GM06990 (cell line): ENCODE measurements around the gene PDZD2.

Experiments used
- DNase-seq: peaks from one replicate; pipeline ENCODE4 v3.0.0-alpha.2; 2011; ENCODE audit not compliant: insufficient read length; ENCODE audit errors: extremely low read depth
- H3K27me3 ChIP-seq: replicated peaks from 2 replicates; pipeline ENCODE4 v1.6.0; 2011; ENCODE audit warnings: low read length; ENCODE audit not compliant: control insufficient read depth, insufficient read depth
- H3K36me3 ChIP-seq: 2 replicates; pipeline ENCODE4 v1.5.1; 2011; ENCODE audit warnings: low read length; ENCODE audit not compliant: control insufficient read depth, insufficient read depth
- H3K4me3 ChIP-seq: replicated peaks from 2 replicates; pipeline ENCODE4 v1.5.1; 2011; ENCODE audit warnings: low read depth, mild to moderate bottlenecking, control low read depth, low read length
- CTCF ChIP-seq: IDR thresholded peaks from 2 replicates; pipeline ENCODE4 v1.5.1; 2011; ENCODE audit warnings: low read length, control low read depth, mild to moderate bottlenecking, inconsistent platforms; ENCODE audit not compliant: insufficient read depth, poor library complexity, severe bottlenecking

Gene PDZD2

GRCh38 chr5:31976169-31976568 is 337.2 kb downstream of the PDZD2 start:
- no peak for TF ChIP-seq CTCF
- no peaks in the 10 kb centered on the region for H3K27me3 ChIP-seq
- no peak for DNase-seq
- H3K36me3 ChIP-seq = no peaks in the 10 kb centered on the region
- no peak overlapping the region for H3K4me3 ChIP-seq

DNA sequence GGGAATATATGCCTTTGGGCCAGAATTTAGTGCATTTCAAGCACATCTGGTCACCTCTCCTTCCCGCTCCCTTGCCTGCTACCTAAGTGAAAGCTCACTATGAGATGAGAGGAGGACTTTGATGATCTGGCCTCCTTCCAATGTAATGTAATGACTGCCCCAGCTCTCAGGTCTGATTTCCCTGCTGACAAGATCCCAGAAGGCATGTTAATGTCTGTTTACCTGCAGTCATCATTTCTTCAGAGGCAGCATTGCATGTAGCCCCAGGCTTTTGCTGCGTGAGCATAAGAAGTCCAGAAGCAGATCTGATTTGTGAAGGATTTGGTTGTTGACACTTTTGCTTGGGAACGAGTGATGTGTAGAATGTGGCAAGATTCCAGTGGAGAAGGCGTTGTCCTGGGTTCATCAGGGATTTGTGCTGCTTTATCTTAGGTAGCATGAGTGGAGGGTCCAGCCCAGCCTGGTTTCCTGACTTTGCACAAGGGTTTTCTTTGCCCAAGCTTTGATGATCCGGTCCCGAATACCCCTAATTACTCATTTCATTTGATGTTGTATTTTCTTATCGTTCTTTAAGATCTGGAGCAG is 342.5 kb downstream of the PDZD2 start:
- no peak for TF ChIP-seq CTCF
- Histone ChIP-seq H3K27me3 (no peaks in the 10 kb centered on the region), H3K36me3 (no peaks in the 10 kb centered on the region), H3K4me3 (no peak overlapping the region)
- no peak for DNase-seq

DNA sequence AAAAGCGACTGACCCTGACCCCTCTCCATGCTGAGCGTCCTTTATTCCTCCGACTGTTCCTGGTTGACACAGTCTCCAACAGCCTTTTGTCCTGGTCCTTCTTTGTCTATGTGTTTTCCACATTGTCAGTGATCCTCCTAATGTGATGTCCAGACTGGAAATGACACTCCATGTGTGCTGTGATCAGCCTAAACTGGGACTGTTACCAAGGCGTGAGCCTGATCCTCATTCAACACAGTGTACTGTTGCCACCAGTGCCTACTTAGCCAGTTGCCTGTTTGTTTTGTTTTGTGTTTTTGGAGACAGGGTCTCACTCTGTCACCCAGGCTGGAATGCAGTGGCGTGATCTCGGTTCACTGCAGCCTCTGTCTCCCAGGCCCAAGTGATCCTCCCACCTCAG is 343.1 kb downstream of the PDZD2 start:
- Histone ChIP-seq H3K27me3 (no peaks in the 10 kb centered on the region), H3K36me3 (no peaks in the 10 kb centered on the region), H3K4me3 (no peak overlapping the region)
- DNase-seq = no peak
- TF ChIP-seq CTCF = no peak

GRCh38 chr5:31982621-31983020 is 343.7 kb downstream of the PDZD2 start:
- no peak for DNase-seq
- TF ChIP-seq CTCF = no peak
- Histone ChIP-seq H3K27me3 (no peaks in the 10 kb centered on the region), H3K4me3 (no peak overlapping the region), H3K36me3 (no peaks in the 10 kb centered on the region)

GRCh38 chr5:31983851-31984250 is 344.9 kb downstream of the PDZD2 start:
- no peaks in the 10 kb centered on the region for H3K27me3 ChIP-seq
- DNase-seq = no peak
- H3K36me3 ChIP-seq = no peaks in the 10 kb centered on the region
- H3K4me3 ChIP-seq = no peak overlapping the region
- TF ChIP-seq CTCF = no peak

- TF ChIP-seq CTCF = no peak
- Histone ChIP-seq H3K4me3 (no peak overlapping the region), H3K27me3 (no peaks in the 10 kb centered on the region), H3K36me3 (no peaks in the 10 kb centered on the region)
- no peak for DNase-seq
These were observed 345.8 kb downstream of the PDZD2 start for GRCh38 chr5:31984691-31985090.
